Effector memory CD8-positive, alpha-beta T cell (primary cell): ENCODE results near the gene SNRNP200.

Experiments used
- ATAC-seq: fragments of 150-1000 bp; cut with Tn5 transposase; replicated peaks from 2 replicates; pipeline ENCODE4 v1.10.0; 2021; ENCODE audit warnings: mild to moderate bottlenecking, moderate library complexity
- DNase-seq, 3 experiments: peaks; one replicate each; pipeline ENCODE4 v3.0.0; 2021
- H3K27ac Mint-ChIP-seq, 2 donors: one replicate each; pipeline ENCODE4 v1.8.0; 2022; ENCODE audit warnings: mild to moderate bottlenecking in 2 of 2, mixed read lengths in 2 of 2, moderate library complexity in 2 of 2
- H3K27me3 Mint-ChIP-seq, 2 donors: one replicate each; pipeline ENCODE4 v1.8.0; 2022; ENCODE audit warnings: mixed read lengths in 2 of 2
- H3K36me3 Mint-ChIP-seq: one replicate; pipeline ENCODE4 v1.8.0; 2022; ENCODE audit warnings: mild to moderate bottlenecking, moderate library complexity, mixed read lengths; ENCODE audit not compliant: insufficient read depth
- H3K4me1 Mint-ChIP-seq, 2 donors: one replicate each; pipeline ENCODE4 v1.8.0; 2022; ENCODE audit warnings: low read depth in 2 of 2, mixed read lengths in 2 of 2
- H3K4me3 Mint-ChIP-seq, 2 donors: one replicate each; pipeline ENCODE4 v1.8.0; 2022; ENCODE audit warnings: mild to moderate bottlenecking in 2 of 2, mixed read lengths in 2 of 2, moderate library complexity in 2 of 2
- H3K9me3 Mint-ChIP-seq, 2 donors: one replicate each; pipeline ENCODE4 v1.8.0; 2022; ENCODE audit warnings: mixed read lengths in 2 of 2

SNRNP200 gene

DNA sequence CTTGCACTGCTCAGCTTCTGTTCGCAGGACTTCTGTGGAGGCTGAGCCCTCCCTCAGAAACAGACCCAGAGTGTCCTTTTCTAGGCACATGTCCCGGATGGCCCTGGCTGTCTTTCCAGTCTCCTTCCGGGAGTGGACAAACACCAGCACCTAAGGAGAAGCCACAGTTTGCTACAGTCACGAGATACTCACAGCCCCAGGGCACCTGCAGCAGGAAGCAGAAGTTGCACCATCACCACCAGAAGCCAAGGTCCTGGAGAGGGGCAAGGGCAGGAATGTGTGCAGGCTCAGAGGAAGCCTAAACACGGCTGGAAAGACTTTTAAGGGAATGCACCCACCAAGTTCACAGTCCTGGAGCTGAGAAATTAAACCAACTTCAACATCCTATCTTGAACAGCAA is 13.6 kb downstream of the SNRNP200 start:
- DNase-seq (no peak), ATAC-seq (no peak)
- no peaks in the 10 kb centered on the region for H3K9me3 Mint-ChIP-seq
- H3K27ac Mint-ChIP-seq = no peak overlapping the region
- H3K4me3 Mint-ChIP-seq = no peak overlapping the region
- peaks cover 99% of the 10 kb centered on the region for H3K36me3 Mint-ChIP-seq
- H3K27me3 Mint-ChIP-seq = no peaks in the 10 kb centered on the region
- H3K4me1 Mint-ChIP-seq = peaks cover 2 to 6% of the 10 kb centered on the region in 2 donors

GRCh38 chr2:96287273-96287856 is 18.0 kb downstream of the SNRNP200 start:
- peak overlapping the region in 1 of 2 donors; percentile 27 for H3K27ac Mint-ChIP-seq
- ATAC-seq = no peak

GRCh38 chr2:96276787-96277499 is 28.4 kb downstream of the SNRNP200 start:
- no peaks in the 10 kb centered on the region for H3K4me1 Mint-ChIP-seq
- DNase-seq = no peak
- no peak overlapping the region for H3K4me3 Mint-ChIP-seq

More at GRCh38 chr2:96287273-96287856, 18.0 kb downstream of the SNRNP200 start:
- Mint-ChIP-seq H3K27me3 (no peaks in the 10 kb centered on the region), H3K36me3 (peaks cover 97% of the 10 kb centered on the region), H3K4me3 (no peak overlapping the region), H3K9me3 (no peaks in the 10 kb centered on the region), H3K4me1 (peaks cover 2 to 6% of the 10 kb centered on the region in 2 donors)
- no peak for DNase-seq

DNA sequence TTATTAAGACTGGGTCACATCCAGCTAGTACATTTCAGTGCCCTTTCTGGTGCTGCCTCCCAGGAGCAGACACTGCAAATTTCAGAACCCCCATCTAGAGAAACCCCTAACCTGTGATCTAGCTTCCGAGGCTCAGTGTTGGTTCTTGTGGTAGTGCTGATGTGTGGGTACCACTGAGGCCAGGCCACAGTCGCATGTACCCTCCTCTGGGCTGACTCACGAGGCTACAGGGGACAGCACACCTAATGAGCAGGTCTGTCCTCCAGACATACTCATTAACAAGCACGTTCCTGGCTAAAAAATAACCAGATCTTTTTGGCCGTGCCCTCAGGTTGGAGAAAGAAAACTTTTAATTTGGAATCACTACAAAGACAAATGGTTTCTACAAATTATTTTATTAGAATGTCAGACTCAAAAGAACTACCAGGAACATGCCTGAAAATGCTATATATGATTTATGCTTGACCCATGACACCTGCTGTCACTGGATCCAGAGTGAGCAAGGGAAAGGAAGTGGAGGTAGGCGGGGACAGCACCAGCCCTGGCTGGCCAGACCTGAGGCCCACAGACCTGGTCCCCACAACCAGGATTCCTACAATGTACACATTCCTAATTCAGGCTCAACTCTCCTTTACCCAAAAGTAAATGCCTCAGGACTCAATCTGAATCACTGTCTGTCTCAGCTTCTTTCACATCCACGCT is 30.8 kb downstream of the SNRNP200 start:
- ATAC-seq = no peak
- H3K27ac Mint-ChIP-seq = peak overlapping the region in 1 of 2 donors; percentile 68
- H3K36me3 Mint-ChIP-seq = peaks cover 92% of the 10 kb centered on the region
- H3K27me3 Mint-ChIP-seq = no peaks in the 10 kb centered on the region
- no peak for DNase-seq
- no peaks in the 10 kb centered on the region for H3K9me3 Mint-ChIP-seq
- no peak overlapping the region for H3K4me3 Mint-ChIP-seq
- no peaks in the 10 kb centered on the region for H3K4me1 Mint-ChIP-seq

More at GRCh38 chr2:96276787-96277499, 28.4 kb downstream of the SNRNP200 start:
- H3K27ac Mint-ChIP-seq = no peak overlapping the region
- H3K9me3 Mint-ChIP-seq = no peaks in the 10 kb centered on the region
- no peak for ATAC-seq
- no peaks in the 10 kb centered on the region for H3K27me3 Mint-ChIP-seq
- peaks cover 100% of the 10 kb centered on the region for H3K36me3 Mint-ChIP-seq

- Mint-ChIP-seq H3K27me3 (no peaks in the 10 kb centered on the region), H3K9me3 (no peaks in the 10 kb centered on the region), H3K36me3 (peaks cover 90% of the 10 kb centered on the region), H3K4me1 (peaks cover 0 to 2% of the 10 kb centered on the region in 2 donors), H3K4me3 (no peak overlapping the region), H3K27ac (peak overlapping the region in 1 of 2 donors; percentile 68)
- DNase-seq = no peak
- ATAC-seq = no peak
Measured at GRCh38 chr2:96273763-96274162, 31.6 kb downstream of the SNRNP200 start.

DNA sequence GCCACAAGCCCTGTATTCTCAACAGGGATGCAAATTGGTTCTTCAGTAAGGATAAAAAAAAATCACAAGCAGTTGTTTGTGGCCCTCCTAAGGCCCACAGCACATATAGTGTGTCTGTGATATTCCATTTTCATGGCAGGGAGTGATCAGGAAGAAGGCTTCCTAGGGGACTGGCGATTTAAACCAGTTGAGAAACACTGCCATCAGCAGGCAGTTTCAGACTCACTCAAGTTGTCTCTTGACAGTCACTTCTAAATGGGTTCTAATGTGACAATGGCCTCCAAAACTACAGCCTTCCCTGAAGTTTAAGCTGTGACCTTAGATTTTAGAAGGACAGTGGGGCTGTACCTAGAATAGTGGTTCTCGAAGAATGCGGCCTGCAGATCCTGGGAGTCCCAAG is 33.4 kb downstream of the SNRNP200 start:
- H3K27me3 Mint-ChIP-seq = no peaks in the 10 kb centered on the region
- H3K27ac Mint-ChIP-seq = no peak overlapping the region
- no peak for DNase-seq
- no peak for ATAC-seq
- no peak overlapping the region for H3K4me3 Mint-ChIP-seq
- H3K36me3 Mint-ChIP-seq = peaks cover 87% of the 10 kb centered on the region
- no peaks in the 10 kb centered on the region for H3K9me3 Mint-ChIP-seq
- H3K4me1 Mint-ChIP-seq = peaks cover 8 to 17% of the 10 kb centered on the region in 2 donors

DNA sequence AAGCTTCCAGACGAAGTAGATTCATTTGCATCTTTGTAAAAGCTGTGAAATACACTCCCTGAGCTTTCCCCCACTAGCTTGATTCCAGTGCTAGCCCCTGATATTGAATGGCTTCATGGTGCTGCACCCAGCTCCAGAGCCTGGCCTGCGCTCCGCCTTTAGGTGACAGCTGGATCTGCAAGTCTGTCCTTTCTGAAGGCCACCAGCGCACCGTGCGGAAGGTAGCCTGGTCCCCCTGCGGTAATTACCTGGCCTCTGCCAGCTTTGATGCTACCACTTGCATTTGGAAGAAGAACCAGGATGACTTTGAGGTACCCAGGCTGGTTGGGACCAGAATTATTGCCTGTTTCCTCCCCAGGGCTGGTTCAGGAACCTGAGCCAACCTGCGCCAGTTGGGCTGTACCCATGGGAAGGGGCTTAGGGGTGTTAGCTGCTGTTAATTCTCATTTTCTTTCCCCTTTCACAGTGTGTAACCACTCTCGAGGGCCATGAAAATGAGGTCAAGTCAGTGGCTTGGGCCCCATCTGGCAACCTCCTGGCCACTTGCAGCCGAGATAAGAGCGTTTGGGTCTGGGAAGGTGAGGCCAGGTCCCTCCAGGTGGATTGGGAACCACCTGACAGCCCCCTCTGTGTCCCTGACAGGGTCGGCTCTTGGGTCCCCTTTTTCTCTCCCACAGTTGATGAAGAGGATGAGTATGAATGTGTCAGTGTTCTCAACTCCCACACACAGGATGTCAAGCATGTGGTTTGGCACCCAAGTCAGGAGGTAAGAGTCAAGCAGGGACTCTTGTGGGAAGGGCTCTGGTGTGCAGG is 38.0 kb downstream of the SNRNP200 start:
- H3K4me1 Mint-ChIP-seq = peaks cover 27 to 42% of the 10 kb centered on the region in 2 donors
- H3K36me3 Mint-ChIP-seq = peaks cover 61% of the 10 kb centered on the region
- peak overlapping the region; percentile 86 to 98 for H3K4me3 Mint-ChIP-seq
- no peaks in the 10 kb centered on the region for H3K9me3 Mint-ChIP-seq
- DNase-seq (peak; percentile 25 to 39 (median 29)), ATAC-seq (no peak)
- peak overlapping the region; percentile 52 to 87 for H3K27ac Mint-ChIP-seq
- no peaks in the 10 kb centered on the region for H3K27me3 Mint-ChIP-seq

DNA sequence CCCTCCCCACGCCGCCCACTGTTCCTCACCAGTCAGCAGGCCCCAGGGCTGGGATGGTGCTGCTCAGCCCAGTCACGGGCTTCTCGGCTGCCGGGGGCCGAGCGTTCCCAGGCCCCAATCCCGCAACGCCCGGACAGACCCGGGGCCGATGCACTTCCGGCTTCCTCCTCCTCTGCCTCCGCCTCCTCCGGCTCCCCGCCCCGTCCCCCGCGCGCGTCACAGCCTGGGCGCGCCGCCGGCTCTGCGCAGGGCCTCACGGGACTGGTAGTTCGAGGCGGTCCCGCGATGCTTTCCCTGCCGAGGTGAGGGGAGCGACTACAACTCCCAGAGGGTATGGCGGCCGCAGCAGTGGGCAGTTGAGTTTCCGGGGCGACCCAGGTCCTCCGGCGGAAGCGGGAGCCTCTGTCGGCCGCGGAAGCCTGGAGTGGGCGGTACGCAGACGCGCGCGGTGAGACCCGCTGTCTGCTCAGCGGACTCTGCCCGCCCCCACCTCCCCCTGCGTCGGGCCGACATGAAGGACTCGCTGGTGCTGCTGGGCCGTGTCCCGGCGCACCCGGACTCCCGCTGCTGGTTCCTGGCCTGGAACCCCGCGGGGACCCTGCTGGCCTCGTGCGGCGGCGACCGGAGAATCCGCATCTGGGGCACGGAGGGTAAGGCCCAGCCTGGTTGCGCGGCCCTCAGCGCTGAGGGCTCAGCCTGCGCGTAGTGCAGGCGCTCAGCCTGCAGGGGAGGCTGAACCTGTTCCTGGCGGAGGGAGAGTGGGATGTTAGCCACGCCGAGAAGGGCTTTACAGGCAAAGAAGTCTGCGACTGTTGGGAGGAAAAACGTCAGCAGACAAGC is 39.3 kb downstream of the SNRNP200 start, which contains the start of the genes CIAO1 and TMEM127:
Gene CIAO1 (plus strand): TSS at position 386 of the 840 bp plus-strand sequence. CDS start 126 bp downstream, at position 512.
Gene TMEM127 (minus strand): TSS at position 158 of the 840 bp plus-strand sequence. CDS start 616 bp downstream, outside the sequence.
- ATAC-seq = peak; percentile 91
- H3K27me3 Mint-ChIP-seq = no peaks in the 10 kb centered on the region
- H3K4me3 Mint-ChIP-seq = peak within 1 kb of the TSS; percentile 86 to 98
- peak; percentile 98 for DNase-seq
- peaks cover 58% of the 10 kb centered on the region for H3K36me3 Mint-ChIP-seq
- peak within 1 kb of the TSS; percentile 87 to 94 for H3K27ac Mint-ChIP-seq
- peaks cover 27 to 50% of the 10 kb centered on the region in 2 donors for H3K4me1 Mint-ChIP-seq
- no peaks in the 10 kb centered on the region for H3K9me3 Mint-ChIP-seq

DNA sequence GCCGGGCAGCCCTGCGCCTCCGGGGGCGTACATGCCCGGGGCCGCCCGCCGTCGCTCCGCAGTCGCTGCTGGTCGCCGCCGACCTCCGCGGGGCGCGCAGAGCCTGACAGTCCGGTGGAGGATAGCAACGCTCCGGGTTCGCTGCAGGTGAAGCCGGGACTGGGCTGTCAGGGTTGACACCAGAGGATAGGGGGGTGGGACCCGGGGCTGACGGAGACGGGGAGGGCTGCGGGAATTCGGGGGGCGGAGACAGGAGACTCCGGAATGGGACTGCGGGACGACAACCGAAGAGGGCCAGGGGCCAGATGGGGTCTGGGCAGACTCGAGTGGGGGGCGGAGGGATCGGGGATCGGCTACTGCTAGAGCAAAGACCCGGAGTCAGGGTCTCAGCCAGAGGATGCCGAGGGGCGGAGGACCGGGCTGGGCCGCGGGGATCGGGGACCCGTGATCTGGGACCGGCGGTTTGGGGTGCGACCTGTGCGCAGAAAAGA is 40.0 kb downstream of the SNRNP200 start:
- H3K27ac Mint-ChIP-seq = peak overlapping the region; percentile 87 to 94
- DNase-seq (peak; percentile 24 to 33 (median 32)), ATAC-seq (peak; percentile 9)
- no peaks in the 10 kb centered on the region for H3K27me3 Mint-ChIP-seq
- H3K4me3 Mint-ChIP-seq = peak overlapping the region; percentile 86 to 98
- H3K9me3 Mint-ChIP-seq = no peaks in the 10 kb centered on the region
- H3K36me3 Mint-ChIP-seq = peaks cover 58% of the 10 kb centered on the region
- H3K4me1 Mint-ChIP-seq = peaks cover 32 to 56% of the 10 kb centered on the region in 2 donors

GRCh38 chr2:96264656-96265348 is 40.5 kb downstream of the SNRNP200 start:
- DNase-seq = peak in 2 of 3 experiments; percentile 5 to 40
- Mint-ChIP-seq H3K4me1 (peaks cover 34 to 57% of the 10 kb centered on the region in 2 donors), H3K9me3 (no peaks in the 10 kb centered on the region), H3K4me3 (peak overlapping the region; percentile 86 to 98), H3K36me3 (peaks cover 57% of the 10 kb centered on the region), H3K27ac (peak overlapping the region; percentile 87 to 94), H3K27me3 (no peaks in the 10 kb centered on the region)
- no peak for ATAC-seq

DNA sequence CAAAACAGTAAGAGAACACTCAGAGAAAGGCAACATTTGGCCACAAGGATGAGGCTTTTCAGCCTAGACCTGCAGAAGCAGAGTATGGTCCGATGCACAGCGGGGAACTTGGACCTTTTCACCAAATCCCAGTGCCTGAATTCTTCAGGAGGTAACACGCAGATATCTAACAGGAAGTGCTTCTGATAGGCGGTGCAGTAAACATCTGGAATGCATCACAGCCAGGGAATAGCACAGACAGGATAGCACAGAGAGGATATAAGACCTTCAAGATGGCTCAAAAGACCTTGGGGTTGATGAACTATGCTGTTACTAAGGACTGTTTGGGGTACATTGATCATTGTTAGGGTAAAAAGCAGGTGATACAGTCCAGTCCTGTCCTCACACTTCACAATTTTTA is 41.3 kb downstream of the SNRNP200 start:
- peak overlapping the region; percentile 29 to 94 for H3K27ac Mint-ChIP-seq
- peaks cover 57% of the 10 kb centered on the region for H3K36me3 Mint-ChIP-seq
- peak overlapping the region; percentile 86 to 98 for H3K4me3 Mint-ChIP-seq
- no peaks in the 10 kb centered on the region for H3K27me3 Mint-ChIP-seq
- ATAC-seq = no peak
- H3K9me3 Mint-ChIP-seq = no peaks in the 10 kb centered on the region
- DNase-seq = no peak
- H3K4me1 Mint-ChIP-seq = peaks cover 38 to 62% of the 10 kb centered on the region in 2 donors
